ENCODE results near the gene ENOX2.
A peak's percentile ranks its signal among the peaks of the same experiment; 100 is the strongest.

Gene ENOX2

GRCh38 chrX:130575831-130576389, 327.1 kb downstream of the ENOX2 start:
- H3K4me3 ChIP-seq (replicated peaks; ENCODE audit: low read depth, low read length): no peak overlapping the region
- no peak for DNase-seq (ENCODE audit: extremely low read depth, low read depth)
- peak; percentile 69 for TF ChIP-seq CTCF (IDR thresholded peaks at IDR 0.05; ENCODE audit: low read depth, low read length, missing control alignments)

Measured in HFF-Myc (cell line).